Endothelial cell of umbilical vein (primary cell): ENCODE data around the gene KITLG.

Experiments used
- EZH2 ChIP-seq: IDR thresholded peaks from 2 replicates; pipeline ENCODE4 v1.6.1; 2012; ENCODE audit warnings: borderline replicate concordance, low read depth, mild to moderate bottlenecking, moderate library complexity, low read length, inconsistent platforms; ENCODE audit not compliant: severe bottlenecking
- POLR2A ChIP-seq: IDR thresholded peaks from 2 replicates; pipeline ENCODE4 v1.6.1; 2012; ENCODE audit warnings: low read depth, mild to moderate bottlenecking, control low read depth, low read length
- TF ChIP-seq, protein P1 (sequence below), 2 donors: IDR thresholded peaks; 1 replicate in 1 of 2; 2 replicates in 1 of 2; pipeline ENCODE4 v1.5.1; 2011; ENCODE audit warnings: low read length in 2 of 2, mild to moderate bottlenecking in 2 of 2, moderate library complexity in 2 of 2, control low read depth in 1 of 2, inconsistent platforms in 1 of 2, low read depth in 1 of 2; ENCODE audit not compliant: insufficient read depth in 1 of 2; ENCODE audit errors: extremely low read depth in 1 of 2

GRCh38 chr12:88615490-88615889 lies 35.2 kb upstream of the KITLG start:
- TF ChIP-seq, protein P1, sequence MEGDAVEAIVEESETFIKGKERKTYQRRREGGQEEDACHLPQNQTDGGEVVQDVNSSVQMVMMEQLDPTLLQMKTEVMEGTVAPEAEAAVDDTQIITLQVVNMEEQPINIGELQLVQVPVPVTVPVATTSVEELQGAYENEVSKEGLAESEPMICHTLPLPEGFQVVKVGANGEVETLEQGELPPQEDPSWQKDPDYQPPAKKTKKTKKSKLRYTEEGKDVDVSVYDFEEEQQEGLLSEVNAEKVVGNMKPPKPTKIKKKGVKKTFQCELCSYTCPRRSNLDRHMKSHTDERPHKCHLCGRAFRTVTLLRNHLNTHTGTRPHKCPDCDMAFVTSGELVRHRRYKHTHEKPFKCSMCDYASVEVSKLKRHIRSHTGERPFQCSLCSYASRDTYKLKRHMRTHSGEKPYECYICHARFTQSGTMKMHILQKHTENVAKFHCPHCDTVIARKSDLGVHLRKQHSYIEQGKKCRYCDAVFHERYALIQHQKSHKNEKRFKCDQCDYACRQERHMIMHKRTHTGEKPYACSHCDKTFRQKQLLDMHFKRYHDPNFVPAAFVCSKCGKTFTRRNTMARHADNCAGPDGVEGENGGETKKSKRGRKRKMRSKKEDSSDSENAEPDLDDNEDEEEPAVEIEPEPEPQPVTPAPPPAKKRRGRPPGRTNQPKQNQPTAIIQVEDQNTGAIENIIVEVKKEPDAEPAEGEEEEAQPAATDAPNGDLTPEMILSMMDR (IDR thresholded peaks at IDR 0.05; ENCODE audit: extremely low read depth in 1 of 2, insufficient read depth in 1 of 2, low read depth in 1 of 2, low read length in 2 of 2), result no peak
- TF ChIP-seq POLR2A (no peak), EZH2 (no peak)
